Endothelial cell of umbilical vein (primary cell): Measurements from ENCODE around the gene FLT1. TPM values are rescaled to one million over a fixed set of nuclear protein-coding genes. Genes with fewer than 3 reads are reported as not detected.

Source experiments
- BruUV-seq: library from RNA; stranded (reverse); fragments of 400-500 nt; replicated peaks from 2 replicates; lab custom pipeline; 2021; lab: Mats Ljungman, UMichigan
- CTCF ChIA-PET: fragments of 300-600, 350-600 bp; sonication (Branson Sonifier 250); formaldehyde crosslinking; loops from one replicate; lab custom pipeline; 2021; ENCODE audit warnings: antibody characterized with exemption, inconsistent platforms; lab: Charles Lee
- POLR2A ChIA-PET: fragments of 300-600, 350-600 bp; sonication (Branson Sonifier 250); formaldehyde crosslinking; loops from one replicate; lab custom pipeline; 2021; ENCODE audit warnings: antibody characterized with exemption, inconsistent platforms; lab: Charles Lee
- DNase-seq: peaks from one replicate; pipeline ENCODE4 v3.0.0-alpha.2; 2011; ENCODE audit warnings: low read depth, low spot score
- FAIRE-seq: peaks from 2 replicates; lab custom pipeline; 2011; peaks lifted over from hg19 to GRCh38; lab: Jason Lieb, UNC
- H2AFZ ChIP-seq: 2 replicates; pipeline ENCODE4 v1.6.0; 2012; ENCODE audit warnings: low read depth, low read length, control low read depth, inconsistent platforms
- H3K27ac ChIP-seq: 2 replicates; pipeline ENCODE4 v1.5.1; 2011; ENCODE audit warnings: low read depth, mild to moderate bottlenecking, control low read depth, low read length, moderate library complexity; ENCODE audit not compliant: insufficient read depth
- H3K27me3 ChIP-seq, 2 experiments: 2 replicates each; pipeline versions ENCODE4 v1.6.0 to v1.6.1; 2011; ENCODE audit warnings: low read length in 2 of 2, mixed read lengths in 1 of 2; ENCODE audit not compliant: control insufficient read depth in 2 of 2, insufficient read depth in 2 of 2
- H3K36me3 ChIP-seq, 2 experiments: 2 replicates in 1 of 2; 3 replicates in 1 of 2; pipeline ENCODE4 v1.5.1; 2011; ENCODE audit warnings: low read length in 2 of 2, mild to moderate bottlenecking in 1 of 2, moderate library complexity in 1 of 2; ENCODE audit not compliant: control insufficient read depth in 2 of 2, insufficient read depth in 2 of 2; ENCODE audit errors: extremely low read depth in 1 of 2
- H3K4me1 ChIP-seq: 3 replicates; pipeline ENCODE4 v1.5.1; 2011; ENCODE audit warnings: mild to moderate bottlenecking, low read length; ENCODE audit not compliant: control insufficient read depth, insufficient read depth; ENCODE audit errors: extremely low read depth
- H3K4me2 ChIP-seq: 2 replicates; pipeline ENCODE4 v1.6.1; 2011; ENCODE audit warnings: low read length, control low read depth, mixed read lengths; ENCODE audit not compliant: insufficient read depth
- H3K4me3 ChIP-seq, 3 experiments: fragments of 200-600 bp in 1 of 3; sonication (generic), shearing (Covaris generic) in 1 of 3; replicated peaks in 1 of 3; 2 replicates each; pipeline ENCODE4 v1.5.1; 2011 to 2016; ENCODE audit warnings: control low read depth in 3 of 3, low read length in 3 of 3, mild to moderate bottlenecking in 2 of 3, inconsistent platforms in 1 of 3, low read depth in 1 of 3, moderate library complexity in 1 of 3; ENCODE audit not compliant: insufficient read depth in 1 of 3
- H3K79me2 ChIP-seq: 2 replicates; pipeline ENCODE4 v1.6.0; 2012; ENCODE audit warnings: low read length, inconsistent platforms; ENCODE audit not compliant: control insufficient read depth, insufficient read depth
- H3K9ac ChIP-seq: replicated peaks from 2 replicates; pipeline ENCODE3; 2011; ENCODE audit warnings: low read length, control low read depth; ENCODE audit not compliant: insufficient read depth; ENCODE audit errors: extremely low read depth
- H3K9me1 ChIP-seq: replicated peaks from 3 replicates; pipeline ENCODE4 v1.6.0; 2011; ENCODE audit warnings: mild to moderate bottlenecking, low read length; ENCODE audit not compliant: control insufficient read depth, insufficient read depth; ENCODE audit errors: extremely low read depth
- H3K9me3 ChIP-seq: replicated peaks from 2 replicates; pipeline ENCODE4 v1.5.1; 2012; ENCODE audit warnings: low read length, inconsistent platforms; ENCODE audit not compliant: control insufficient read depth, insufficient read depth
- H4K20me1 ChIP-seq: replicated peaks from 2 replicates; pipeline ENCODE3; 2011; ENCODE audit warnings: mild to moderate bottlenecking, low read length; ENCODE audit not compliant: control insufficient read depth, insufficient read depth; ENCODE audit errors: extremely low read depth
- JUN ChIP-seq: IDR thresholded peaks from 2 replicates; pipeline ENCODE4 v1.6.1; 2011; ENCODE audit warnings: borderline replicate concordance, low read depth; ENCODE audit not compliant: insufficient read length, insufficient read depth
- POLR2AphosphoS5 ChIP-seq: IDR thresholded peaks from 2 replicates; pipeline ENCODE4 v1.6.1; 2012; ENCODE audit warnings: low read depth, mild to moderate bottlenecking, control low read depth, low read length, moderate library complexity; ENCODE audit not compliant: insufficient read depth
- dilution Hi-C: fragments of 300-500 bp; cut with MboI; formaldehyde crosslinking; loops from one replicate; pipeline ENCODE4 v1.15.0; 2019; ENCODE audit warnings: low sequenced_read_pairs; ENCODE audit not compliant: extremely low pct_ligation_motif_present
- intact Hi-C: fragments of 100-400 bp; cut with micrococcal nuclease; formaldehyde crosslinking; loops from one replicate; pipeline ENCODE4 v1.10.0; 2022
- polyA plus RNA-seq, 4 experiments: library from polyadenylated mRNA; depleted of rRNA in 3 of 4; stranded (reverse) in 3 of 4; unstranded in 1 of 4; fragments of >200 nt; gene quantifications; 2 replicates each; pipeline versions ENCODE4 v1.2.1 to v1.2.3, GENCODE V29; 2011 to 2012; ENCODE audit warnings: missing spikeins in 1 of 4
- total RNA-seq: library from RNA; stranded (reverse); gene quantifications from 2 replicates; pipeline ENCODE4 v1.2.3, GENCODE V29; 2021

The FLT1 gene
- total and polyA plus RNA-seq, 2 donors (not counting 3 experiments of a cell fraction or from before 2014, with no cell fraction given): 16.0 to 104 TPM

DNA sequence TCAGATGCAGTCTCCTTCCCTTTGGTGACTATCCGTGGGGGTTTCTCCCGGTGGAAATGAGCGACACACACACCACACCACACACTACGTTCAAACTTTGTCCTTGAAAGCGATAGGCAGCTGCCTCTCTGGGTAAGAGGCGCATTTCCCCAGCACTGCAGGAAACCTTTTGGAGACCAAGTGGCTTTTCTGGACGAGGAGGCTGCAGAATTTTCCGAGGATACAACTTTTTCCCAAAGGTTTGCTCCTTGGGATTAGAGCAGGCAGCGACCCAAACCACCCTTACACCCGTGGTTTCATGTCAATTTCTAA, 38.2 kb upstream of the FLT1 start:
- H4K20me1 ChIP-seq: no peaks in the 10 kb centered on the region
- H3K9me3 ChIP-seq: no peaks in the 10 kb centered on the region
- DNase-seq: no peak
- no TSS peak for BruUV-seq
- peak overlapping the region in 1 of 3 experiments; percentile 17 for H3K4me3 ChIP-seq
- no peak for TF ChIP-seq POLR2AphosphoS5
- POLR2A ChIA-PET: no interaction called here
- H3K9me1 ChIP-seq: no peaks in the 10 kb centered on the region
- H3K27ac ChIP-seq: peak overlapping the region; percentile 27
- CTCF ChIA-PET: interaction anchor here (0.8 to 1.8 kb wide), 2 partner anchors 63 to 208 kb away, joined by 3 to 5 read pairs; no protein-coding TSS in a partner anchor
- dilution Hi-C loops: no loop called here
- no peaks in the 10 kb centered on the region for H3K79me2 ChIP-seq
- peaks cover 14% of the 10 kb centered on the region for H3K4me1 ChIP-seq
- no peak for FAIRE-seq
- no peaks in the 10 kb centered on the region for H3K27me3 ChIP-seq
- peak overlapping the region; percentile 54 for H3K4me2 ChIP-seq
- no peaks in the 10 kb centered on the region for H3K36me3 ChIP-seq
- H3K9ac ChIP-seq: peak overlapping the region; percentile 36
- H2AFZ ChIP-seq: peak overlapping the region; percentile 53
- intact Hi-C loops: loop anchor here (2.0 to 5.0 kb wide), 2 partner anchors 66 to 204 kb away; no protein-coding TSS in a partner anchor

DNA sequence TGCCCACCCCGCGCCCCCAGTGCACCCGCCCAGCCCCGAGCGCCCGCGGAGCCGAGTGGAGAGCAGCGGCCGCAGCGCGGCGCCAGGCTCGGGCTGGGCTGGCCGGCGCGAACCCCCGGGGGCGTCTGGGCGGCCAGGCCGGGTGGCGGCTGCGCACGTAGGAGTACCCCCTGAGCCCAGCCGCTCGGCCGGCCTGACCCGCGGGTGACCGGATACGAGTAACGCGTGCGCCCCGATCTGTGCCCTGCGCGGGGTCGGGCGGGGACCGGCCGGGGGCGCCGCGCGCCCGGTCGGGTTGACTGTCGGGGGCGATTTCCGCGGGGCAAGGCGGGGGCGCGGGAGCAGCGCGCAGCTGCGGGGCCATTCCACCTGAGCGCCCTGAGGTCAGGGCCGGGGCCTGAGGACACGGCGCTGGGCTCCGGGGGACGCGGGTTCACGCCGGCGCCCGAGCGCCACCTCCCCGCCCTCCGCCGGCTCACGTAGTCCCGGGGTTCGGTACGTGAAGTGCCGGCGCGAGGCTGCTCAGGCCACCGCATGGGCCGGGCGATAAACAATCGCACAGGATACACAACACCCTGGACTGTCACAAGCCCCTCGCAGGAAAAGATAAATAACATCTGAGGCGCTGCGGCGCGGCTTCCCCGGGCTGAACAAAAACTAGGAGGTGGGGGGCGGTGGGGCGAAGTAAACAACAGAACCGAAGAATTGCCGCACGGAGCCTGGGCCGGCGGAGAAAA, 37.6 kb upstream of the FLT1 start:
- DNase-seq: peak; percentile 69
- Histone ChIP-seq H4K20me1 (no peaks in the 10 kb centered on the region), H3K4me3 (peak overlapping the region; percentile 17 to 45 (median 45)), H3K27me3 (no peaks in the 10 kb centered on the region), H3K9ac (peak overlapping the region; percentile 36), H3K79me2 (no peaks in the 10 kb centered on the region), H3K9me3 (no peaks in the 10 kb centered on the region), H3K36me3 (no peaks in the 10 kb centered on the region), H3K27ac (peak overlapping the region; percentile 27), H3K4me2 (peak overlapping the region; percentile 54), H3K4me1 (peaks cover 14% of the 10 kb centered on the region), H3K9me1 (no peaks in the 10 kb centered on the region), H2AFZ (peak overlapping the region; percentile 53)
- no TSS peak for BruUV-seq
- CTCF ChIA-PET: no interaction called here
- TF ChIP-seq JUN: no peak
- peak; percentile 10 for TF ChIP-seq POLR2AphosphoS5
- POLR2A ChIA-PET: no interaction called here
- dilution Hi-C loops: no loop called here
- intact Hi-C loops: loop anchor here (1.0 to 5.0 kb wide), 3 partner anchors 37 to 204 kb away; partner anchors contain the start of gene FLT1
- no peak for FAIRE-seq
